Prostate gland (tissue), 2 donors: Measurements from ENCODE around the gene SREBF1.

Experiments
- POLR2A ChIP-seq: fragments of 450-650 bp; IDR thresholded peaks from one replicate; pipeline ENCODE4 v1.6.1; 2016; ENCODE audit warnings: antibody characterized with exemption, mild to moderate bottlenecking
- TF ChIP-seq, protein P1 (sequence below), 4 experiments: fragments of 200-600 bp in 2 of 4; fragments of 450-650 bp in 2 of 4; sonication (generic) in 2 of 4; IDR thresholded peaks; 1 replicate in 3 of 4; 2 replicates in 1 of 4; pipeline ENCODE4 v1.5.1; 2016 to 2019; ENCODE audit warnings: antibody characterized with exemption in 4 of 4, mild to moderate bottlenecking in 2 of 4, moderate library complexity in 2 of 4

DNA sequence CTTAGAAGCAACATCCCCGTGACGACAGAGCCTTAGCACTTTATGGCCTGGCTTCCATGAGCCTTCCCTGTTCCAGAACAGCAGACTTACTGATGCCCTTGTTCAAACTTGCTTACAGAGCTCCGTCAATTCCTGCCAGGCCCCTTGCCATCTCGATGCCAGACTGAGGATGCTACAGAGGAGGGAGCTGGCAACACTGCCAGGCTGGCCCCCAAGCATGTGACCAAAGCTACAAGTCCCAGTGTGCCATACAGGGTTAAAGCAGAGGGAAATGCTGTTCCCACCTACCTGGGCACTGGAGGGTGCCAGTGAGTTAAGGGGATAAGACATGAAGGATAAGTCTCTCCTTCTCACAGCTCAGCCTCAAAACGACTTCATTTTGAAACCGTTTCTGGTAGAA lies 33.5 kb upstream of the SREBF1 start:
- TF ChIP-seq POLR2A: no peak
- TF ChIP-seq, protein P1, sequence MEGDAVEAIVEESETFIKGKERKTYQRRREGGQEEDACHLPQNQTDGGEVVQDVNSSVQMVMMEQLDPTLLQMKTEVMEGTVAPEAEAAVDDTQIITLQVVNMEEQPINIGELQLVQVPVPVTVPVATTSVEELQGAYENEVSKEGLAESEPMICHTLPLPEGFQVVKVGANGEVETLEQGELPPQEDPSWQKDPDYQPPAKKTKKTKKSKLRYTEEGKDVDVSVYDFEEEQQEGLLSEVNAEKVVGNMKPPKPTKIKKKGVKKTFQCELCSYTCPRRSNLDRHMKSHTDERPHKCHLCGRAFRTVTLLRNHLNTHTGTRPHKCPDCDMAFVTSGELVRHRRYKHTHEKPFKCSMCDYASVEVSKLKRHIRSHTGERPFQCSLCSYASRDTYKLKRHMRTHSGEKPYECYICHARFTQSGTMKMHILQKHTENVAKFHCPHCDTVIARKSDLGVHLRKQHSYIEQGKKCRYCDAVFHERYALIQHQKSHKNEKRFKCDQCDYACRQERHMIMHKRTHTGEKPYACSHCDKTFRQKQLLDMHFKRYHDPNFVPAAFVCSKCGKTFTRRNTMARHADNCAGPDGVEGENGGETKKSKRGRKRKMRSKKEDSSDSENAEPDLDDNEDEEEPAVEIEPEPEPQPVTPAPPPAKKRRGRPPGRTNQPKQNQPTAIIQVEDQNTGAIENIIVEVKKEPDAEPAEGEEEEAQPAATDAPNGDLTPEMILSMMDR (IDR thresholded peaks at IDR 0.05): no peak
